Esophagus muscularis mucosa (tissue), 4 donors: Measurements from ENCODE around the gene NPTXR. TPM values are rescaled to one million over a fixed set of nuclear protein-coding genes. Genes with fewer than 3 reads are reported as not detected.

Source experiments
- DNase-seq: peaks from one replicate; pipeline ENCODE4 v3.0.0-alpha.2; 2017; ENCODE audit errors: extremely low spot score
- H3K27ac ChIP-seq, 4 donors: fragments of 200-600 bp; sonication (generic); replicated peaks in 1 of 4; 1 replicate in 3 of 4; 2 replicates in 1 of 4; pipeline ENCODE4 v1.5.1; 2016 to 2019; ENCODE audit warnings: mild to moderate bottlenecking in 1 of 4
- H3K27me3 ChIP-seq, 4 donors: fragments of 200-600 bp; sonication (generic); one replicate each; pipeline versions ENCODE4 v1.5.1 to v1.6.0; 2016 to 2019
- H3K36me3 ChIP-seq, 4 donors: fragments of 200-600 bp; sonication (generic); one replicate each; pipeline ENCODE4 v1.5.1; 2016 to 2019
- H3K4me1 ChIP-seq, 4 donors: fragments of 200-600 bp; sonication (generic); one replicate each; pipeline ENCODE4 v1.5.1; 2016 to 2019
- H3K4me3 ChIP-seq, 4 donors: fragments of 200-600 bp; sonication (generic); 1 replicate in 2 of 4; 2 replicates in 2 of 4; pipeline ENCODE4 v1.5.1; 2016 to 2019; ENCODE audit warnings: mild to moderate bottlenecking in 4 of 4, moderate library complexity in 1 of 4
- H3K9me3 ChIP-seq, 4 donors: fragments of 200-600 bp; sonication (generic); 1 replicate in 3 of 4; 2 replicates in 1 of 4; pipeline ENCODE4 v1.5.1; 2016 to 2019
- EP300 ChIP-seq: sonication (generic); formaldehyde crosslinking; IDR thresholded peaks from one replicate; pipeline ENCODE4 v1.6.1; 2017; ENCODE audit warnings: antibody characterized with exemption
- POLR2A ChIP-seq: fragments of 450-650 bp; IDR thresholded peaks from one replicate; pipeline ENCODE4 v1.6.1; 2017; ENCODE audit warnings: antibody characterized with exemption, moderate library complexity, mild to moderate bottlenecking, low read depth
- POLR2AphosphoS5 ChIP-seq, 2 donors: sonication (generic); formaldehyde crosslinking; IDR thresholded peaks; one replicate each; pipeline ENCODE4 v1.6.1; 2017; ENCODE audit warnings: antibody characterized with exemption in 2 of 2
- WGBS: methylation state at CpG from one replicate; pipeline ENCODE4 v1.1.5; 2018; 5-methylcytosine and 5-hydroxymethylcytosine counted together
- intact Hi-C: fragments of 100-400 bp; cut with DNase I; formaldehyde crosslinking; loops from one replicate; pipeline ENCODE4 v1.15.1; 2023
- total RNA-seq, 4 donors: library from RNA; depleted of rRNA; stranded (reverse); fragments of >200 nt; gene quantifications; one replicate each; pipeline versions ENCODE4 v1.1.0 to v1.2.1, GENCODE V29; 2016
- TF ChIP-seq, protein P1 (sequence below), 3 experiments: fragments of 200-600 bp in 2 of 3; fragments of 450-650 bp in 1 of 3; sonication (generic) in 2 of 3; IDR thresholded peaks; one replicate each; pipeline ENCODE4 v1.5.1; 2017 to 2019; ENCODE audit warnings: antibody characterized with exemption in 3 of 3, mild to moderate bottlenecking in 2 of 3, moderate library complexity in 1 of 3

The NPTXR gene
- total RNA-seq, 4 donors from 2014 or later, result 8.2 to 15.0 (median 8.8) TPM

DNA sequence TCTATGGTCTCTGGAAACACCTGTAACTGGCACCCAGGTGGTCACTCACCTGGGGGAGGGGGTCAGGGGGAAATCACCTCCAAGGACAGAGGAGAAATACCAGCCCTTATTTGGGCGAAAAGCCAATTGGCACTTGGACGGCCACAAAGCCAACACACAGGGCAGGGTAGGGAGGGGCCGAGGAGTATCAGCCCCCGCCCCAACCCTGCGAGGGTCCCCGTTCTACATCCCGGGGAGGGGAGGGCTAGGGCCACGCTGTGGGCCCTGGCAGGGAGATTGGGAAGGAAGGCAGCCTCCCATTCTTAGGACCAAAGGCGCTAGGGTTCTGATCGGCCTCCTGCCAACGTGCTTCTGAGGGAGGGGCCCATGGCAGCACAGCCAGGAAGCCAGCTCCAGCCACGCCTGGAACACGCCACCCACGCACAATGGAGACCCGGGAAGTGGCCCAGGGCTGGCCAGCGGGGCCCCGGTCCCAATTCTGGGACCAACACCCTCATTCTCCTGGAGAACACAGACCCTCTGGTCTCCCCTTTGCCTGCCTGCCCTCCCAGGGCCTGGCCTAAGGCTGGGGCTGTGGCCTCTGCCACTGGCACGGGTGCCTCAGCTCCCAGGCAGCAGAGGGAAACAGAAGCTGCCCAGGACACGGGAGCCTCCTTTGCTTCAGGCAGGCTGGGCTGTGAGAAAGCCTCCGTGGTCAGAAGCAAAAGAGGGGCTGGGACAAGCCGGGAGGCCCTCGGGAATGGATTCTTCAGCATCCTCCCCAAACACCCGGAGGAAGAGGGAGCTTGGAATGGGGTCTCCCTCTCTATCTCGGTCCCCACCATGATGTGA lies 20.7 kb upstream of the NPTXR start:
- Histone ChIP-seq H3K4me3 (peak overlapping the region in 1 of 4 donors; percentile 12), H3K27ac (peak overlapping the region; percentile 69 to 77 (median 74)), H3K27me3 (no peaks in the 10 kb centered on the region), H3K4me1 (peaks cover 73 to 92% (median 86%) of the 10 kb centered on the region in 4 donors), H3K9me3 (no peaks in the 10 kb centered on the region), H3K36me3 (peaks cover 13 to 50% (median 39%) of the 10 kb centered on the region in 4 donors)
- intact Hi-C loops, result loop anchor here (5.0 kb wide), 2 partner anchors 118 to 278 kb away; partner anchors contain the start of gene APOBEC3B
- DNase-seq, result no peak
- WGBS, result 36% methylated on average over 2 of the region's 24 CpGs
- TF ChIP-seq POLR2AphosphoS5 (IDR thresholded peaks at IDR 0.05), result peak in 1 of 2 donors; percentile 23
- no peak for TF ChIP-seq POLR2A

DNA sequence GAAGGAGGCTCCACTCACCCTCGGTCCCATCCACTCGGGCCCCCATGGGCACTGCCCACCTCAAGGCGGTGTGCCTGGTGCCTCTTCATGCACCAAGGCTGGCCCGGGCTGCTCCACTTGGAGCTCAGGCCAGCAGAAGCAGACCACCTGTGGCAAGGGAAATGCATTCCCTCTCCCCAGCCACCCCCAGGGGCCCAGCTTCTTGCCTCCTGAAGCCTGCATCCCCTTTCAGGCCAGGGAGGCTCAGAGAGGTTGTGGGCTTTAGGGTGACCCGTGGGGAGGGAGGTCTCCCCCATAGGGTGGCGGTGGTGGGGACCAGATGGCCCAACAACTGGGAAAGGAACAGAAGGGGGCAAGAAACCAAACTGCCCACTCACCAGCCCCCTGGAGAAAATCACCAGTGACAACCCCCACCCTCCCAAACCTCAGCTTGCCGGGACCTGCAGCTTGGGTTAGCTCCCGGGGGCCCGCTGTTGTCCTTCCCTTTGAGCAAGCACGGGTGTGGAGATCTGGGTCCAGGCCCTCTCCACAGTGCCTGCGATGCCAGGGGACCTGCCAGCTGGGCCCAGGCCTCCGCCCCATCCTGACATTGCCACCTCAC lies 19.8 kb upstream of the NPTXR start:
- intact Hi-C loops, result no loop called here
- Histone ChIP-seq H3K27ac (peak overlapping the region; percentile 53 to 77 (median 64)), H3K9me3 (no peaks in the 10 kb centered on the region), H3K4me3 (no peak overlapping the region), H3K27me3 (no peaks in the 10 kb centered on the region), H3K4me1 (peaks cover 64 to 83% (median 76%) of the 10 kb centered on the region in 4 donors), H3K36me3 (peaks cover 12 to 42% (median 35%) of the 10 kb centered on the region in 4 donors)
- no peak for DNase-seq
- 77% methylated on average over 11 of the region's 12 CpGs for WGBS
- TF ChIP-seq POLR2AphosphoS5 (IDR thresholded peaks at IDR 0.05), result no peak
- TF ChIP-seq POLR2A, result no peak
- TF ChIP-seq, protein P1, sequence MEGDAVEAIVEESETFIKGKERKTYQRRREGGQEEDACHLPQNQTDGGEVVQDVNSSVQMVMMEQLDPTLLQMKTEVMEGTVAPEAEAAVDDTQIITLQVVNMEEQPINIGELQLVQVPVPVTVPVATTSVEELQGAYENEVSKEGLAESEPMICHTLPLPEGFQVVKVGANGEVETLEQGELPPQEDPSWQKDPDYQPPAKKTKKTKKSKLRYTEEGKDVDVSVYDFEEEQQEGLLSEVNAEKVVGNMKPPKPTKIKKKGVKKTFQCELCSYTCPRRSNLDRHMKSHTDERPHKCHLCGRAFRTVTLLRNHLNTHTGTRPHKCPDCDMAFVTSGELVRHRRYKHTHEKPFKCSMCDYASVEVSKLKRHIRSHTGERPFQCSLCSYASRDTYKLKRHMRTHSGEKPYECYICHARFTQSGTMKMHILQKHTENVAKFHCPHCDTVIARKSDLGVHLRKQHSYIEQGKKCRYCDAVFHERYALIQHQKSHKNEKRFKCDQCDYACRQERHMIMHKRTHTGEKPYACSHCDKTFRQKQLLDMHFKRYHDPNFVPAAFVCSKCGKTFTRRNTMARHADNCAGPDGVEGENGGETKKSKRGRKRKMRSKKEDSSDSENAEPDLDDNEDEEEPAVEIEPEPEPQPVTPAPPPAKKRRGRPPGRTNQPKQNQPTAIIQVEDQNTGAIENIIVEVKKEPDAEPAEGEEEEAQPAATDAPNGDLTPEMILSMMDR (IDR thresholded peaks at IDR 0.05), result no peak
- no peak for TF ChIP-seq EP300

DNA sequence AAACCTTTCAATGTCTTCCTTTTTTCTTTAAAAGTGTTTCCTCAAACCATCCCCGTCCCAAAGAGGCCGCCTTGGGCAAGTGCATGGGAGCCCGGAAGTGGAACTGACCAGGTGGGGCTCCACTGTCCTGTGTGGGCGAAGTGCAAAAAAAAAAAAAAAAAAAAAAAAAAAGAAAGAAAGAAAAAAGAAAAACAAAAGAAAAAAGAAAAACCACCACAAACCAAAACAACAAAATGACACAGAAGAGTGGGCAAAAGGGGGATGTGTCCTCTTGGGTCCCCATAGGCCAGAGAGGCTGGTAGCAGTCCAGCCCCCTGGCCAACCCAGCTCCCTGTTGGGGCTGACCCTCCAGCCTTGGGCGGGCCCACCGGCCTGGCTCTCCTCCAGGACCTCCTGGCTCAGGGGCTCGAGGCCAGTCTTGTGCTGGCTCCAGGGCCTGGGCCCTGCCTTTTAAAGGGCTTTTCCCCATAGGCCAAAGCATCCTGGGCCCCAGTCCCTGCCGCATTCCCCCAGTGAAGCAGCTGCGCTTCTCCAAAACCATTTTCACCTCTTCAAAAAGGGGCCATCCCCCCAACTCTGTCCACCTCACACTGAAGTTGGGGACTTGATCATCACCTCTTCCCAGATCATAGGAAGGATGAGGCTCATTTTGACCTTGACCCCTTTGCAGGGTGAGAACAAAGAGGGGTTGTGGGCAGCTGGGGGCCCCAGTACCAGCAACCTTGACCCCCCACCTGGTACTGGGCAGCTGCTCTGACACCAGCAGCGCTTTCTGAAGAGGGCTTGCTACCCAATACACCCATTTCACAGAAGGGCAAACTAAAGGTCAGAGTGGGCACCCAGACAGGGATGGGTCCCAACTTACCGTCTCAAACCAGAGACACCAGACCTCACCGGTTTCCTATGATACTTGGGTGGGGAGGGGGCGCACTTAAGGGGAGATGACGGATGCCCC lies 18.8 kb upstream of the NPTXR start:
- TF ChIP-seq POLR2AphosphoS5 (IDR thresholded peaks at IDR 0.05), result peak; percentile 23 to 33
- TF ChIP-seq, protein P1 (IDR thresholded peaks at IDR 0.05), result no peak
- intact Hi-C loops, result no loop called here
- H3K4me3 ChIP-seq, result no peak overlapping the region
- no peak for DNase-seq
- H3K27me3 ChIP-seq, result no peaks in the 10 kb centered on the region
- peak overlapping the region; percentile 53 to 77 (median 64) for H3K27ac ChIP-seq
- peaks cover 57 to 73% (median 66%) of the 10 kb centered on the region in 4 donors for H3K4me1 ChIP-seq
- H3K9me3 ChIP-seq, result no peaks in the 10 kb centered on the region
- peaks cover 12 to 32% (median 26%) of the 10 kb centered on the region in 4 donors for H3K36me3 ChIP-seq
- 44% methylated on average over 12 of the region's 14 CpGs for WGBS

DNA sequence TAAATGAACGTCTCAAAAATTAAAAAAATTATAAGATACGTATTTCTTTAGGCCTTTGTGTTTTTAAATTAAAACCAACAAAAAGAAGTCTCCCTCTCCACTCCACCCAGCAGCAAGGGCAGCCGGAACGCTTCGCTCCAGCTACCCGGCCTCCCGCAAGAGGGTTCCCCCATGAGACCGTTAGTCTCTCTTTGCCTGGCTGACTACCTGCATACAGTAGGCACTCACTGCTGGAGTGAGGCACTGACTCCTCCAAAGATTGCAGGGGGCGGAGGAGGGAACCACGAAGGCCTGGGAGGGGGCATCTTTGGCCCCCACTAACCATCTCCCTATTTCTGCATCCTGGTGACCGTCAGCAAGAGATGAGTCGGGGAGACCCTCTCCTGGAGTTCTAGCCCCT lies 18.1 kb upstream of the NPTXR start:
- DNase-seq, result no peak

DNA sequence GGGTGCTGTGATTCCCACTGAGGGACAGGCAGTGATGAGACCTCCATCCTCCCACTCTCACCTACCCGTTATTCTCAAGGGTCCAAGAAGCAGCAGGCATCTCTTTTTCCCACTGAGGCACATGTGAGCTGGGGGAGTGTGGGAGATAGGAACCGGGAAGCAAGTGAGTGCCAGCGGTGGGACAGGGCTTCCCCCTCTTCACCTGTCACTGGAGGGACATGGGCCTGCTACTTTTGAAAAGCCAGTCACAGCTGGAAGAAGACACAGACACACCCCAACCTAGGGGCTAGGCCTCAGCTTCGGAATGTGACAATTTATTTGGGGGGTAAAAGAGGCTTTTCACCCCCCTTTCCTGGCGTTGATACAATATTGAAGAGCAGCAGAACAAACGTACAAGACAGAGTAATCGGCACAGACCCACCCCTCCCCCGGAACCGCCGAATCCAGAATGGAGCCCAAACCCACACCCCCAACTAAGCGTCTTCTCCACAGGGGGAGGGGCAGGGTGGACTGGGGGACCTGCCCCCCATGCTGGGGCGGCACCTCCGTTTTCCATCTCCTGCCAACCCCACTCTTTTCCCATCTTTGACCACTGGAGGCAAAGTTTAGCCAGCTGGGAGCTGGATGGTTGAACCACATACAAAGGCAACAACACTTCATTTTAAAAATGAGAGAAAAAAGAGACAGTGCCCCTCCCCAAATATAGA lies 17.5 kb upstream of the NPTXR start:
- no peaks in the 10 kb centered on the region for H3K9me3 ChIP-seq
- no peak overlapping the region for H3K4me3 ChIP-seq
- no peaks in the 10 kb centered on the region for H3K27me3 ChIP-seq
- H3K4me1 ChIP-seq, result peaks cover 48 to 60% (median 53%) of the 10 kb centered on the region in 4 donors
- TF ChIP-seq, protein P1 (IDR thresholded peaks at IDR 0.05), result peak in 1 of 3 experiments; percentile 22
- no peak for TF ChIP-seq POLR2A
- H3K27ac ChIP-seq, result no peak overlapping the region
- H3K36me3 ChIP-seq, result peaks cover 6 to 19% (median 14%) of the 10 kb centered on the region in 4 donors
- intact Hi-C loops, result no loop called here
- no peak for DNase-seq
- WGBS, result 36% methylated on average over 9 of the region's 13 CpGs

More for the DNA sequence above, 18.1 kb upstream of the NPTXR start:
- peaks cover 12 to 25% (median 20%) of the 10 kb centered on the region in 4 donors for H3K36me3 ChIP-seq
- H3K27ac ChIP-seq, result peak overlapping the region in 3 of 4 donors; percentile 43 to 77 (median 43)
- intact Hi-C loops, result no loop called here
- no peak overlapping the region for H3K4me3 ChIP-seq
- no peaks in the 10 kb centered on the region for H3K9me3 ChIP-seq
- 42% methylated on average over 12 of the region's 12 CpGs for WGBS
- peak in 1 of 2 donors; percentile 12 for TF ChIP-seq POLR2AphosphoS5 (IDR thresholded peaks at IDR 0.05)
- no peak for TF ChIP-seq EP300
- H3K27me3 ChIP-seq, result no peaks in the 10 kb centered on the region
- peaks cover 53 to 66% (median 59%) of the 10 kb centered on the region in 4 donors for H3K4me1 ChIP-seq
